Kidney (tissue), 14 donors: ENCODE data around the gene CDC42BPG. TPM values are rescaled to one million over a fixed set of nuclear protein-coding genes. Genes with fewer than 3 reads are reported as not detected.
A peak's percentile ranks its signal among the peaks of the same experiment; 100 is the strongest.

Experiments used
- DNase-seq, 5 donors: peaks; one replicate each; pipeline ENCODE4 v3.0.0-alpha.2; 2013 to 2020
- FAIRE-seq: peaks from 2 replicates; lab custom pipeline; 2012; peaks lifted over from hg19 to GRCh38; lab: Jason Lieb, UNC
- H3K27ac ChIP-seq, 2 donors: one replicate each; pipeline ENCODE4 v1.7.0; 2013; ENCODE audit warnings: low read depth in 2 of 2, low read length in 2 of 2, inconsistent platforms in 1 of 2
- H3K27me3 ChIP-seq: one replicate; pipeline ENCODE4 v1.7.1; 2013; ENCODE audit warnings: low read length, inconsistent platforms; ENCODE audit not compliant: control insufficient read depth, insufficient read depth
- H3K36me3 ChIP-seq, 3 donors: one replicate each; pipeline versions ENCODE4 v1.7.0 to v1.7.1; 2013; ENCODE audit warnings: low read length in 3 of 3, control low read depth in 1 of 3, inconsistent platforms in 1 of 3; ENCODE audit not compliant: insufficient read depth in 3 of 3, control insufficient read depth in 2 of 3
- H3K4me1 ChIP-seq, 3 donors: one replicate each; pipeline versions ENCODE4 v1.7.0 to v1.7.1; 2013; ENCODE audit warnings: low read length in 3 of 3, inconsistent platforms in 1 of 3, low read depth in 1 of 3; ENCODE audit not compliant: control insufficient read depth in 2 of 3, insufficient read depth in 2 of 3
- H3K4me3 ChIP-seq, 3 donors: one replicate each; pipeline versions ENCODE4 v1.7.0 to v1.8.1; 2013; ENCODE audit warnings: low read length in 3 of 3, control low read depth in 1 of 3, inconsistent platforms in 1 of 3
- H3K9ac ChIP-seq, 3 donors: one replicate each; pipeline versions ENCODE4 v1.7.0 to v1.7.1; 2013; ENCODE audit warnings: low read length in 3 of 3, control low read depth in 1 of 3, inconsistent platforms in 1 of 3
- H3K9me3 ChIP-seq, 3 donors: one replicate each; pipeline versions ENCODE4 v1.7.0 to v1.7.1; 2013; ENCODE audit warnings: low read length in 3 of 3, control low read depth in 1 of 3, inconsistent platforms in 1 of 3; ENCODE audit not compliant: control insufficient read depth in 2 of 3, insufficient read depth in 1 of 3
- intact Hi-C: fragments of 100-400 bp; cut with DNase I; formaldehyde crosslinking; loops from one replicate; pipeline ENCODE4 v1.11.1; 2022
- polyA plus RNA-seq: library from polyadenylated mRNA; stranded (reverse); fragments of 350-450 nt; fragmentation: Illumina TruSeq; extraction: RNeasy Lipid Tissue Mini Kit (QIAGEN cat#74804); gene quantifications from one replicate; pipeline ENCODE4 v1.2.3, GENCODE V29; 2014; ENCODE audit warnings: low read depth, low replicate concordance; ENCODE audit not compliant: insufficient read depth
- total RNA-seq: library from RNA; stranded (reverse); fragmentation: NEBNext Ultra II Directional; extraction: Animal tissue kit (Norgen Biotek cat#: 25700); gene quantifications from one replicate; pipeline ENCODE4 v1.2.1, GENCODE V29; 2021
- TF ChIP-seq, protein P1 (sequence below): IDR thresholded peaks from 3 replicates; pipeline ENCODE4 v1.5.1; 2012; ENCODE audit warnings: mild to moderate bottlenecking, moderate library complexity, borderline replicate concordance; ENCODE audit not compliant: insufficient read depth; ENCODE audit errors: extremely low read depth
- donor health status: control.
- donor health status: control.
- donor health status: control.
- donor health status: control.
- donor health status: control.
- donor health status: DM: yes; HTN: yes; CAD: no.
- donor health status: Normal renal cell carcinoma (clear cell type).

The CDC42BPG gene
- total and polyA plus RNA-seq, 2 donors from 2014 or later: 4.5 to 20.7 TPM

DNA sequence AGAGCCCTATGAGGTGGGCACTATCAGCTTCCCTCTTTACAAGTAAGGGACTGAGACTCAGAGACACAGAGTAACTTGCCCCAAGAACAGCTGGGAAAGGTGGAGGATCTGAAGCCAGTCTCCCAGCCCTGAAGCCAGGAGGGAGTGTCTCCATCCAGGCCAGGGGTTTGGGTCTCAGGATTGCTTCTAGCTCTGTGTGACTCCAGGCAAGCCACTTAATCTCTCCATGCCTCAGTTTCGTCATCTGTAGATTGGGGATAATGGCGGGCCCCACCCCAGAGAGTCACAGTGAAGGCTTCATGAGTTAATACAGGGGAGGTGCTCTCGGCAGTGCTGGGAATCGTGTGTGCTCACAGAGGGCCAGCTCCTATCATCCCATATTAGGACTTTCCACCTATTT is 52.0 kb downstream of the CDC42BPG start:
- intact Hi-C loops: no loop called here

GRCh38 chr11:64791781-64792291 is 52.6 kb downstream of the CDC42BPG start:
- no peak overlapping the region for H3K9ac ChIP-seq
- H3K4me1 ChIP-seq: no peaks in the 10 kb centered on the region
- no peaks in the 10 kb centered on the region for H3K9me3 ChIP-seq
- H3K27ac ChIP-seq: no peak overlapping the region
- H3K27me3 ChIP-seq: no peaks in the 10 kb centered on the region
- FAIRE-seq: no peak
- H3K36me3 ChIP-seq: peaks cover 0 to 2% (median 0%) of the 10 kb centered on the region in 3 donors
- intact Hi-C loops: no loop called here
- H3K4me3 ChIP-seq: no peak overlapping the region
- DNase-seq: peak in 2 of 5 donors; percentile 29 to 70
- TF ChIP-seq, protein P1, sequence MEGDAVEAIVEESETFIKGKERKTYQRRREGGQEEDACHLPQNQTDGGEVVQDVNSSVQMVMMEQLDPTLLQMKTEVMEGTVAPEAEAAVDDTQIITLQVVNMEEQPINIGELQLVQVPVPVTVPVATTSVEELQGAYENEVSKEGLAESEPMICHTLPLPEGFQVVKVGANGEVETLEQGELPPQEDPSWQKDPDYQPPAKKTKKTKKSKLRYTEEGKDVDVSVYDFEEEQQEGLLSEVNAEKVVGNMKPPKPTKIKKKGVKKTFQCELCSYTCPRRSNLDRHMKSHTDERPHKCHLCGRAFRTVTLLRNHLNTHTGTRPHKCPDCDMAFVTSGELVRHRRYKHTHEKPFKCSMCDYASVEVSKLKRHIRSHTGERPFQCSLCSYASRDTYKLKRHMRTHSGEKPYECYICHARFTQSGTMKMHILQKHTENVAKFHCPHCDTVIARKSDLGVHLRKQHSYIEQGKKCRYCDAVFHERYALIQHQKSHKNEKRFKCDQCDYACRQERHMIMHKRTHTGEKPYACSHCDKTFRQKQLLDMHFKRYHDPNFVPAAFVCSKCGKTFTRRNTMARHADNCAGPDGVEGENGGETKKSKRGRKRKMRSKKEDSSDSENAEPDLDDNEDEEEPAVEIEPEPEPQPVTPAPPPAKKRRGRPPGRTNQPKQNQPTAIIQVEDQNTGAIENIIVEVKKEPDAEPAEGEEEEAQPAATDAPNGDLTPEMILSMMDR: no peak

More for the DNA sequence above, 52.0 kb downstream of the CDC42BPG start:
- no peak for FAIRE-seq
- Histone ChIP-seq H3K4me1 (no peaks in the 10 kb centered on the region), H3K36me3 (peaks cover 0 to 2% (median 0%) of the 10 kb centered on the region in 3 donors), H3K9ac (no peak overlapping the region), H3K4me3 (no peak overlapping the region), H3K9me3 (no peaks in the 10 kb centered on the region), H3K27me3 (no peaks in the 10 kb centered on the region), H3K27ac (no peak overlapping the region)
- DNase-seq: peak in 2 of 5 donors; percentile 18 to 38
- TF ChIP-seq, protein P1: no peak

- H3K9ac ChIP-seq: no peak overlapping the region
- DNase-seq (peak in 2 of 5 donors; percentile 29 to 69), FAIRE-seq (no peak)
- H3K9me3 ChIP-seq: no peaks in the 10 kb centered on the region
- H3K4me3 ChIP-seq: no peak overlapping the region
- H3K27me3 ChIP-seq: no peaks in the 10 kb centered on the region
- H3K36me3 ChIP-seq: peaks cover 0 to 2% (median 0%) of the 10 kb centered on the region in 3 donors
- intact Hi-C loops: no loop called here
- H3K4me1 ChIP-seq: no peaks in the 10 kb centered on the region
- TF ChIP-seq, protein P1: no peak
- no peak overlapping the region for H3K27ac ChIP-seq
Observed at GRCh38 chr11:64790205-64791095, 54.0 kb downstream of the CDC42BPG start.
